K562 (cell line): ENCODE results near the gene INTS6L. TPM values are rescaled to one million over a fixed set of nuclear protein-coding genes. Genes with fewer than 3 reads are reported as not detected.

Source experiments
- ATAC-seq: fragments of 200-7000 bp; cut with Tn5 transposase; 3 replicates; pipeline ENCODE4 v1.9.1; 2020; ENCODE audit warnings: moderate library complexity
- BruUV-seq: library from RNA; stranded (reverse); fragments of 400-500 nt; replicated peaks from 2 replicates; lab custom pipeline; 2021; lab: Mats Ljungman, UMichigan
- CTCF ChIA-PET: fragments of 300-600 bp; formaldehyde crosslinking; extraction: SDS; loops from one replicate; lab custom pipeline; 2021; ENCODE audit warnings: low intra/inter-chr PET ratio; lab: Yijun Ruan, JAX
- POLR2A ChIA-PET: fragments of 300-600, 350-650 bp; sonication (Branson Sonifier 250); formaldehyde crosslinking; extraction: SDS; loops from one replicate; lab custom pipeline; 2021; ENCODE audit warnings: antibody characterized with exemption, inconsistent platforms; lab: Yijun Ruan, JAX
- DNase-seq, 4 experiments: peaks; one replicate each; pipeline versions ENCODE4 v3.0.0 to v3.0.0-alpha.2; 2011 to 2018; ENCODE audit warnings: low spot score in 3 of 4, mixed read lengths in 3 of 4; ENCODE audit errors: extremely low read depth in 1 of 4
- FAIRE-seq: peaks from 2 replicates; lab custom pipeline; 2011; peaks lifted over from hg19 to GRCh38; lab: Jason Lieb, UNC
- H2AFZ ChIP-seq: 2 replicates; pipeline ENCODE4 v1.6.0; 2011; ENCODE audit warnings: low read depth, low read length, control low read depth, inconsistent platforms
- H3K27ac ChIP-seq: fragments of 200-600 bp; 3 replicates; pipeline ENCODE4 v1.8.0; 2011; ENCODE audit warnings: low read depth, mild to moderate bottlenecking, control low read depth, inconsistent platforms, low read length, moderate library complexity, mixed read lengths; ENCODE audit errors: extremely low read depth
- H3K27me3 ChIP-seq, 2 experiments: fragments of 300-600 bp in 1 of 2; 2 replicates in 1 of 2; 3 replicates in 1 of 2; pipeline versions ENCODE4 v1.6.0 to v1.8.0; 2011; ENCODE audit warnings: inconsistent platforms in 2 of 2, low read length in 2 of 2, mild to moderate bottlenecking in 1 of 2, mixed read lengths in 1 of 2, moderate library complexity in 1 of 2; ENCODE audit not compliant: control insufficient read depth in 2 of 2, insufficient read depth in 2 of 2
- H3K36me3 ChIP-seq: fragments of 300-600 bp; 3 replicates; pipeline ENCODE4 v1.8.0; 2011; ENCODE audit warnings: mild to moderate bottlenecking, low read length, inconsistent platforms; ENCODE audit not compliant: control insufficient read depth, insufficient read depth
- H3K4me1 ChIP-seq, 2 experiments: fragments of 200-600 bp in 1 of 2; replicated peaks in 1 of 2; 2 replicates in 1 of 2; 3 replicates in 1 of 2; pipeline versions ENCODE4 v1.5.1 to v1.8.0; 2011; ENCODE audit warnings: inconsistent platforms in 2 of 2, low read length in 2 of 2, mild to moderate bottlenecking in 1 of 2, mixed read lengths in 1 of 2, moderate library complexity in 1 of 2; ENCODE audit not compliant: control insufficient read depth in 2 of 2, insufficient read depth in 2 of 2
- H3K4me2 ChIP-seq: 2 replicates; pipeline ENCODE4 v1.6.1; 2011; ENCODE audit warnings: low read length, control low read depth, inconsistent platforms, mixed read lengths; ENCODE audit not compliant: insufficient read depth
- H3K4me3 ChIP-seq: fragments of 200-600 bp; sonication (generic), shearing (Covaris generic); 2 replicates; pipeline ENCODE4 v1.5.1; 2016; ENCODE audit warnings: control low read depth, inconsistent platforms
- H3K79me2 ChIP-seq: fragments of 200-600 bp; 3 replicates; pipeline ENCODE4 v1.8.0; 2011; ENCODE audit warnings: low read length, inconsistent platforms; ENCODE audit not compliant: control insufficient read depth, insufficient read depth
- H3K9ac ChIP-seq, 2 experiments: 2 replicates each; pipeline versions ENCODE4 v1.6.0 to v1.6.1; 2011; ENCODE audit warnings: low read depth in 2 of 2, low read length in 2 of 2, control low read depth in 1 of 2, inconsistent platforms in 1 of 2, mild to moderate bottlenecking in 1 of 2, mixed read lengths in 1 of 2; ENCODE audit not compliant: insufficient read depth in 1 of 2
- H3K9me1 ChIP-seq: one replicate; pipeline ENCODE4 v1.6.0; 2011; ENCODE audit warnings: inconsistent platforms, mild to moderate bottlenecking, low read length, moderate library complexity; ENCODE audit not compliant: control insufficient read depth, insufficient read depth
- H3K9me3 ChIP-seq: replicated peaks from 2 replicates; pipeline ENCODE4 v1.5.1; 2011; ENCODE audit warnings: low read depth, low read length, inconsistent platforms; ENCODE audit not compliant: control insufficient read depth, insufficient read depth
- H4K20me1 ChIP-seq: replicated peaks from 2 replicates; pipeline ENCODE4 v1.6.1; 2011; ENCODE audit warnings: low read length, inconsistent platforms, mixed read lengths; ENCODE audit not compliant: control insufficient read depth, insufficient read depth
- ATF1 ChIP-seq, 2 experiments: fragments of 450-650 bp in 1 of 2; IDR thresholded peaks; 2 replicates each; pipeline ENCODE4 v1.6.1; 2016; ENCODE audit warnings: missing compliant biosample characterization in 1 of 2, missing genetic modification characterization in 1 of 2
- CCAR2 ChIP-seq: fragments of 200-400 bp; formaldehyde crosslinking; IDR thresholded peaks from 2 replicates; pipeline ENCODE4 v1.6.1; 2017; ENCODE audit warnings: mild to moderate bottlenecking, low read depth, low read length
- FOXK2 ChIP-seq, 2 experiments: fragments of 450-650 bp; IDR thresholded peaks in 1 of 2; conservative IDR thresholded peaks in 1 of 2; 2 replicates each; pipeline ENCODE4 v1.6.1; 2016; ENCODE audit warnings: low read depth in 2 of 2, mild to moderate bottlenecking in 1 of 2
- RFX1 ChIP-seq: fragments of 450-650 bp; IDR thresholded peaks from 2 replicates; pipeline ENCODE4 v1.6.1; 2016; ENCODE audit warnings: mild to moderate bottlenecking, moderate library complexity
- SMAD4 ChIP-seq: fragments of 250-450 bp; sonication (Bioruptor Pico); conservative IDR thresholded peaks from 2 replicates; pipeline ENCODE4 v1.8.0; 2021; ENCODE audit warnings: inconsistent platforms, mild to moderate bottlenecking, moderate library complexity
- SMARCC2 ChIP-seq: fragments of 450-650 bp; IDR thresholded peaks from 2 replicates; pipeline ENCODE4 v1.6.1; 2017; ENCODE audit warnings: antibody characterized with exemption, moderate library complexity, mild to moderate bottlenecking, low read depth
- ZBTB17 ChIP-seq: fragments of 450-650 bp; formaldehyde crosslinking; IDR thresholded peaks from 2 replicates; pipeline ENCODE4 v1.4.0; 2020; ENCODE audit warnings: mild to moderate bottlenecking
- ZBTB8A ChIP-seq: fragments of 450-650 bp; IDR thresholded peaks from 2 replicates; pipeline ENCODE4 v1.6.1; 2018; ENCODE audit warnings: mild to moderate bottlenecking, moderate library complexity; ENCODE audit not compliant: partially characterized antibody
- ZNF174 ChIP-seq: fragments of 250-450 bp; sonication (Bioruptor Pico); IDR thresholded peaks from 2 replicates; pipeline ENCODE4 v1.4.0; 2020; ENCODE audit warnings: mild to moderate bottlenecking
- ZNF23 ChIP-seq: fragments of 250-450 bp; sonication (Bioruptor Pico); IDR thresholded peaks from 2 replicates; pipeline ENCODE4 v1.4.0; 2020; ENCODE audit warnings: mild to moderate bottlenecking
- ZNF395 ChIP-seq: fragments of 200-800 bp; sonication (Bioruptor generic); IDR thresholded peaks from 2 replicates; pipeline ENCODE4 v1.6.1; 2017; ENCODE audit warnings: missing genetic modification characterization, missing compliant biosample characterization
- WGBS: fragments of 100-300 bp; shearing (Covaris generic); methylation state at CpG from one replicate; pipeline ENCODE4 v1.1.6; 2016; ENCODE audit warnings: low coverage, mixed read lengths; ENCODE audit not compliant: insufficient coverage; ENCODE audit errors: missing lambda C conversion rate; 5-methylcytosine and 5-hydroxymethylcytosine counted together
- in situ Hi-C: fragments of 300-500 bp; cut with MboI; formaldehyde crosslinking; loops from 4 replicates; pipeline ENCODE4 v1.15.0; 2018; ENCODE audit warnings: inconsistent platforms, mixed read lengths
- intact Hi-C: fragments of 100-400 bp; cut with micrococcal nuclease; formaldehyde crosslinking; loops from 2 replicates; pipeline ENCODE4 v1.14.2; 2022
- polyA plus RNA-seq, 8 experiments: library from polyadenylated mRNA; depleted of rRNA in 4 of 8; stranded (reverse) in 5 of 8; unstranded in 3 of 8; fragments of >200 nt; fragmentation: Nextera tagmentation in 2 of 8; fragmentation: Illumina TruSeq in 1 of 8; extraction: Ambion mirVana in 2 of 8; extraction: Trizol in 1 of 8; gene quantifications; 2 replicates each; pipeline versions ENCODE4 v1.2.1 to v1.2.3, GENCODE V29; 2011 to 2014; ENCODE audit warnings: inconsistent platforms in 1 of 8, missing spikeins in 1 of 8
- total RNA-seq, 7 experiments: library from RNA; depleted of rRNA in 6 of 7; stranded (reverse); fragments of >200 nt in 6 of 7; fragmentation: Illumina TruSeq in 2 of 7; extraction: Trizol in 2 of 7; gene quantifications; 2 replicates each; pipeline versions ENCODE4 v1.2.1 to v1.2.3, GENCODE V29; 2011 to 2021; ENCODE audit warnings: low replicate concordance in 1 of 7

INTS6L gene
- total and polyA plus RNA-seq, 9 of the 15 experiments (the other 6 are each of a cell fraction or from before 2014, with no cell fraction given): 6.1 to 44.9 (median 21.9) TPM

GRCh38 chrX:135522878-135523693 lies 2.6 kb downstream of the INTS6L start (continued):
- 0 out of 2 replicates have a peak, but pooled peaks have one; percentile 48 for TF ChIP-seq ZNF395 (CRISPR knock-in tag)
- TF ChIP-seq ATF1 (CRISPR knock-in tag; IDR thresholded peaks at IDR 0.05): no peak
- TF ChIP-seq ATF1 (tag; IDR thresholded peaks at IDR 0.05): 0 out of 2 replicates have a peak, but pooled peaks have one; percentile 9
- TF ChIP-seq SMAD4: 0 out of 2 replicates have a peak, but pooled peaks have one; percentile 23
- TF ChIP-seq ZBTB8A: no peak

GRCh38 chrX:135528254-135528653 lies 7.8 kb downstream of the INTS6L start:
- intact Hi-C loops: no loop called here
- H3K4me2 ChIP-seq: peak overlapping the region; percentile 63
- TF ChIP-seq ZNF23: no peak
- no peak for TF ChIP-seq SMARCC2
- TF ChIP-seq FOXK2 (conservative IDR thresholded peaks at IDR 0.05 in 1 of 2, IDR thresholded peaks at IDR 0.05 in 1 of 2; ENCODE audit: low read depth in 2 of 2): no peak
- no peak for TF ChIP-seq CCAR2
- no peak for TF ChIP-seq RFX1
- TF ChIP-seq ZBTB17 (CRISPR knock-in tag): no peak
- no peak for TF ChIP-seq ZNF174 (CRISPR knock-in tag)

More at GRCh38 chrX:135528254-135528653, 7.8 kb downstream of the INTS6L start:
- Histone ChIP-seq H3K79me2 (peaks cover 100% of the 10 kb centered on the region), H3K27me3 (no peaks in the 10 kb centered on the region), H4K20me1 (no peaks in the 10 kb centered on the region), H3K4me1 (peaks cover 11 to 59% of the 10 kb centered on the region in 2 experiments; a peak in 4 of 5 replicates), H3K9me3 (no peaks in the 10 kb centered on the region), H3K9ac (peak overlapping the region in 1 of 2 experiments; percentile 64; a peak in 2 of 4 replicates), H3K9me1 (no peaks in the 10 kb centered on the region), H2AFZ (peak overlapping the region; percentile 57), H3K36me3 (peaks cover 22% of the 10 kb centered on the region), H3K27ac (peak overlapping the region; percentile 53), H3K4me3 (no peak overlapping the region)
- ATAC-seq (peak; percentile 4; the same call in 1 of the 3 replicates), FAIRE-seq (peak; percentile 6), DNase-seq (peak in 2 of 4 experiments; percentile 11 to 16)
- in situ Hi-C loops: no loop called here
- 5% methylated on average over 5 of the region's 5 CpGs for WGBS
- no TSS peak for BruUV-seq
- ChIA-PET POLR2A (no interaction called here), CTCF (no interaction called here)
